Vagina (tissue), 2 donors: Measurements from ENCODE around the gene ZRANB1.

Source experiments
- CTCF ChIP-seq, 3 experiments: fragments of 450-650 bp in 2 of 3; fragments of 200-600 bp in 1 of 3; sonication (generic) in 1 of 3; IDR thresholded peaks; one replicate each; pipeline ENCODE4 v1.5.1; 2017 to 2019; ENCODE audit warnings: antibody characterized with exemption in 3 of 3, mild to moderate bottlenecking in 2 of 3, moderate library complexity in 2 of 3
- POLR2A ChIP-seq, 2 donors: fragments of 450-650 bp; IDR thresholded peaks; one replicate each; pipeline ENCODE4 v1.6.1; 2017; ENCODE audit warnings: antibody characterized with exemption in 2 of 2, mild to moderate bottlenecking in 2 of 2, moderate library complexity in 2 of 2

DNA sequence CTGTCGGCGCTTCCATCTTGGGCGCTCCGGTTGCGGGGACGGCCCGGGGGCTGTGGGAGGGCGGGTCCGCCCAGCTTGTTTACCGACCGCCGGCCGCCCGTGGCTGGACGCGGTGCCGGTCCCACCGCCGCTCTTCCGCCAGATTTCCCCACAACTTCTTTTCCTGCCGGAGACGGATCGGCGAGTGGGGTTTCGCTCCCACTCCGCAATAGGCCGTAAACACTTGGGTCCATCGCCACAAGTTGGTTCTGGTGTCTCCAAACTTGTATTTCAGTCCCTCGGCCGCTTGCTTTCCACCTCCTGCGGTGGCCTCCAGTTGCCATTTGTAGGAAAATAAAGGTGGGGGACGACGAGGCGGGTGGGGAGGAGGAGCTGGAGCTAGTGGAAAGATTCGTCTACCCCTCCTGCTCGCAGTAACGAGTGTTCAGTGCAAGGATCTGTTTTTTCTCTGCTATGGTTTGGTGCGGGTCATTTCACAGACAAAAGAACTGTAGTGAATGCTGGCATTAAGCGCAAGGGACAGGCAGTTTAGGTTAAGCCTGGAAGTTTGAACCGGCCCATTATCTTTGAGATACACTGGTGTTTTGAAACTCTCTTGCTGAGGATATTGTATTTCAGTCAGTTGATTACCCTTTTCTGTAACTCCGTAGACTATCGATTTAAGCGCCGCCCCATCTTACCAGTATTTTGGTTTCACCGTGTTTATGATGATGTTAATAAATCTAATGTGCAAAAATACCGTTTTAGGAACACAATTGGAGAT lies 24.3 kb upstream of the ZRANB1 start:
- TF ChIP-seq POLR2A (IDR thresholded peaks at IDR 0.05) (no peak), CTCF (IDR thresholded peaks at IDR 0.05) (no peak)
